ENCODE data around the gene CD99. TPM values are rescaled to one million over a fixed set of nuclear protein-coding genes. Genes with fewer than 3 reads are reported as not detected.

The CD99 gene
- 300 TPM for total RNA-seq

GRCh38 chrX:2690856-2691542 lies at the start of gene CD99:
TSS of gene CD99 (plus strand) at chrX:2691295. CDS start at chrX:2691361, 66 bp downstream.
- peak; percentile 70 to 97 (median 96) for DNase-seq (ENCODE audit: low read depth in 2 of 3, low spot score in 2 of 3)

- DNase-seq (ENCODE audit: low read depth in 2 of 3, low spot score in 2 of 3) = no peak
Measured at GRCh38 chrX:2642146-2642545, 48.9 kb upstream of the CD99 start.

GRCh38 chrX:2642791-2643190 lies 48.3 kb upstream of the CD99 start:
- DNase-seq (ENCODE audit: low read depth in 2 of 3, low spot score in 2 of 3) = no peak

GRCh38 chrX:2643880-2644279 lies 47.2 kb upstream of the CD99 start:
- no peak for DNase-seq (ENCODE audit: low read depth in 2 of 3, low spot score in 2 of 3)

GRCh38 chrX:2645563-2645962 lies 45.5 kb upstream of the CD99 start:
- no peak for DNase-seq (ENCODE audit: low read depth in 2 of 3, low spot score in 2 of 3)

GRCh38 chrX:2647627-2648026 lies 43.5 kb upstream of the CD99 start:
- no peak for DNase-seq (ENCODE audit: low read depth in 2 of 3, low spot score in 2 of 3)

GRCh38 chrX:2650037-2650436 lies 41.1 kb upstream of the CD99 start:
- no peak for DNase-seq (ENCODE audit: low read depth in 2 of 3, low spot score in 2 of 3)

- DNase-seq (ENCODE audit: low read depth in 2 of 3, low spot score in 2 of 3) = no peak
Measured at GRCh38 chrX:2650865-2651264, 40.2 kb upstream of the CD99 start.

GRCh38 chrX:2652106-2652505 lies 39.0 kb upstream of the CD99 start:
- DNase-seq (ENCODE audit: low read depth in 2 of 3, low spot score in 2 of 3) = peak in 1 of 3 donors; percentile 14

GRCh38 chrX:2654436-2655340 lies 36.4 kb upstream of the CD99 start:
- DNase-seq (ENCODE audit: low read depth in 2 of 3, low spot score in 2 of 3) = no peak

- DNase-seq (ENCODE audit: low read depth in 2 of 3, low spot score in 2 of 3) = no peak
Measured at GRCh38 chrX:2656257-2656836, 34.7 kb upstream of the CD99 start.

GRCh38 chrX:2657532-2658113 lies 33.5 kb upstream of the CD99 start:
- no peak for DNase-seq (ENCODE audit: low read depth in 2 of 3, low spot score in 2 of 3)

- peak in 1 of 3 donors; percentile 6 for DNase-seq (ENCODE audit: low read depth in 2 of 3, low spot score in 2 of 3)
Measured at GRCh38 chrX:2658585-2659292, 32.4 kb upstream of the CD99 start.

GRCh38 chrX:2662586-2662985 lies 28.5 kb upstream of the CD99 start:
- DNase-seq (ENCODE audit: low read depth in 2 of 3, low spot score in 2 of 3) = no peak

GRCh38 chrX:2664502-2664901 lies 26.6 kb upstream of the CD99 start:
- no peak for DNase-seq (ENCODE audit: low read depth in 2 of 3, low spot score in 2 of 3)

- no peak for DNase-seq (ENCODE audit: low read depth in 2 of 3, low spot score in 2 of 3)
Measured at GRCh38 chrX:2665387-2666304, 25.4 kb upstream of the CD99 start.

- no peak for DNase-seq (ENCODE audit: low read depth in 2 of 3, low spot score in 2 of 3)
Measured at GRCh38 chrX:2666491-2666890, 24.6 kb upstream of the CD99 start.

- DNase-seq (ENCODE audit: low read depth in 2 of 3, low spot score in 2 of 3) = no peak
Measured at GRCh38 chrX:2670978-2671377, 20.1 kb upstream of the CD99 start.

- DNase-seq (ENCODE audit: low read depth in 2 of 3, low spot score in 2 of 3) = no peak
Measured at GRCh38 chrX:2672084-2672483, 19.0 kb upstream of the CD99 start.

- DNase-seq (ENCODE audit: low read depth in 2 of 3, low spot score in 2 of 3) = no peak
Measured at GRCh38 chrX:2673611-2674010, 17.5 kb upstream of the CD99 start.

Data from hematopoietic multipotent progenitor cell (in vitro differentiated cells).